Measurements from ENCODE around the gene TNFRSF8.
"Not testable (repeated sequence)": the region's sequence is repeated elsewhere in the genome, so short reads cannot be mapped to it uniquely, and the experiment has no call there.

Gene TNFRSF8

DNA sequence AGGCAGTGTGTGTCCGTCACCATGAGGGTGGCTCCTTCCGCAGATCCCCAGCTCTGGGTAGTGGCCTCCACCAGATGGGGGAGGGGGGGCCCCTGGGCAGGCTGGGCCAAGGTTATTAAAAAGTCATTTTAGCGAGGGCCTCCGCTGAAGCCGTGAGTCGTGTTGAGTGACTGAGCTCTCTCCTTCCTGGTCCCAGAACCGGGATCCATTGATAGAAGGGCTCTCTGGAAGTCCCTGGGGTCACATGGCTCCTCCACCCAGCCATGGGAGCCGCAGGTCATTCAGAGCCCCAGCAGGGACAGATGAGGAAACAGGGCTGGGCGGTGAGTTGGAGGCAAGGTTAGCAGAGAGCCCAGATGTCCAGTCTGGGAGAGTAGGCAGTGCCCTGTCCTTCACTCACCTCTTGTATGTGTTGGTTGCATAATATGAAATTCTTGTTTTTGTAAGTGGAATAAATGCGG is 30.9 kb upstream of the TNFRSF8 start:
- no peaks in the 10 kb centered on the region for H3K4me1 Mint-ChIP-seq
- H3K9me3 Mint-ChIP-seq = no peaks in the 10 kb centered on the region
- ATAC-seq = no peak
- H3K27me3 Mint-ChIP-seq = no peaks in the 10 kb centered on the region
- H3K4me3 Mint-ChIP-seq = no peak overlapping the region
- H3K27ac Mint-ChIP-seq = no peak overlapping the region
- peaks cover 7% of the 10 kb centered on the region for H3K36me3 Mint-ChIP-seq (ENCODE audit: low read depth)
- DNase-seq = no peak

DNA sequence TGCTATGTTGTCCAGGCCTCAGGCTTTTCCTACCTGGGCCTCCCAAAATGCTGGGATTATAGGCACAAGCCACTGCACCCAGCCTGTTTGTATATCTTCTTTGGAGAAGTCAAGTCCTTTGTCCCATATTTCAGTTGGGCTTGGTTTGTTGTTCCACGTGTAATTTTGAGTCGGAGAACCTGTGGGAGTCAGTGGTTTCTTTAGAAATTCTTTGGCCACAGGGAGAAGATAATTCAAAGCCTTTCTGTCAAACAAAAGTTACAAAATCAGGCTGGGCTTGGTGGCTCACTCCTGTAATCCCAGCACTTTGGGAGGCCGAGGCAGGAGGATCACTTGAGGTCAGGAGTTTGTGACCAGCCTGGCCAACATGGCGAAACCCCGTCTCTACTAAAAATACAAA is 29.7 kb upstream of the TNFRSF8 start:
- not testable (repeated sequence) for H3K36me3 Mint-ChIP-seq (ENCODE audit: low read depth); H3K27ac Mint-ChIP-seq; ATAC-seq; H3K9me3 Mint-ChIP-seq; H3K27me3 Mint-ChIP-seq; DNase-seq; H3K4me3 Mint-ChIP-seq; H3K4me1 Mint-ChIP-seq

DNA sequence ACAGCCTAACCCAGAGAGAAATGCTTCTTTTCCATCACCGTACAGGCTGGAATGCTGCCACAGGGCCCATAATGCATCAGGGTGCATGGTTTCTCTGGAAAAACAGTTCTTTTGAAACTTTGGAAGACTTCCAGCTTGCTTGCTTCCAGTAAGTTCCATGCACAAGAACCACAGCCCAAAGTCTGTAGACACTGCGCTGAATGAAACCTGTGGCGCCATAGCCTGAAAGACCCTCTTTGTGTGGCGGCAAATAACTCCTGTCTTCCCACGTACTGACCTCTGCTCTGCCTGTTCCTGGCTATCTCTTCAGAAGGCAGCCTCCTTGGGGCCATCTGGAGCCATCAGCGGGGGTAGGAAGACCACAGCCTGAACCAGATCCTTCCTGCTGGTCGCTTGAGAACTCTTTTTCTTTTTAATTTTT is 28.7 kb upstream of the TNFRSF8 start:
- Mint-ChIP-seq H3K4me3 (no peak overlapping the region), H3K4me1 (peaks cover 13% of the 10 kb centered on the region), H3K36me3 (ENCODE audit: low read depth) (no peaks in the 10 kb centered on the region), H3K27ac (no peak overlapping the region), H3K27me3 (no peaks in the 10 kb centered on the region), H3K9me3 (no peaks in the 10 kb centered on the region)
- DNase-seq = no peak
- ATAC-seq = no peak

DNA sequence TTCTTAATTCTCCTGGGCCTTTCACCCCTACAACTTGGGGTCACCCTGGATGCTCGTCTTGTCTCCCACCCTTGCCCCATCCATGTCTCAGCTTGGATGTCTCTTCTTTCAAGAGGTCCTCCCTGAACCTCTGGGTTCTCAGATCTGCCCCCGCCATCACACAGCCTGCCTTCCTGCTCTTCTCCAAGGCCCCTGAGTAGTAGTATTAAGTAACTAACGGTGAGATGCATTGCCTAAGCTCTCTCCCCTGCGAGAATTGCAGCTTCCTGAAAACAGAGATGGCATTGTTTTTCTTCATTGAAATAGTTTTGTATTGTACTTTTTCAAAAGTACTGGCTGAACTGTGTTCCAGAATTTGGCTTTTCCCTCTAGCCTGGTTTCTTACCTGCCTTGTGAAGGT is 27.8 kb upstream of the TNFRSF8 start:
- Mint-ChIP-seq H3K4me1 (peaks cover 15% of the 10 kb centered on the region), H3K27ac (no peak overlapping the region), H3K4me3 (no peak overlapping the region), H3K27me3 (no peaks in the 10 kb centered on the region), H3K36me3 (ENCODE audit: low read depth) (no peaks in the 10 kb centered on the region), H3K9me3 (no peaks in the 10 kb centered on the region)
- DNase-seq (no peak), ATAC-seq (no peak)

DNA sequence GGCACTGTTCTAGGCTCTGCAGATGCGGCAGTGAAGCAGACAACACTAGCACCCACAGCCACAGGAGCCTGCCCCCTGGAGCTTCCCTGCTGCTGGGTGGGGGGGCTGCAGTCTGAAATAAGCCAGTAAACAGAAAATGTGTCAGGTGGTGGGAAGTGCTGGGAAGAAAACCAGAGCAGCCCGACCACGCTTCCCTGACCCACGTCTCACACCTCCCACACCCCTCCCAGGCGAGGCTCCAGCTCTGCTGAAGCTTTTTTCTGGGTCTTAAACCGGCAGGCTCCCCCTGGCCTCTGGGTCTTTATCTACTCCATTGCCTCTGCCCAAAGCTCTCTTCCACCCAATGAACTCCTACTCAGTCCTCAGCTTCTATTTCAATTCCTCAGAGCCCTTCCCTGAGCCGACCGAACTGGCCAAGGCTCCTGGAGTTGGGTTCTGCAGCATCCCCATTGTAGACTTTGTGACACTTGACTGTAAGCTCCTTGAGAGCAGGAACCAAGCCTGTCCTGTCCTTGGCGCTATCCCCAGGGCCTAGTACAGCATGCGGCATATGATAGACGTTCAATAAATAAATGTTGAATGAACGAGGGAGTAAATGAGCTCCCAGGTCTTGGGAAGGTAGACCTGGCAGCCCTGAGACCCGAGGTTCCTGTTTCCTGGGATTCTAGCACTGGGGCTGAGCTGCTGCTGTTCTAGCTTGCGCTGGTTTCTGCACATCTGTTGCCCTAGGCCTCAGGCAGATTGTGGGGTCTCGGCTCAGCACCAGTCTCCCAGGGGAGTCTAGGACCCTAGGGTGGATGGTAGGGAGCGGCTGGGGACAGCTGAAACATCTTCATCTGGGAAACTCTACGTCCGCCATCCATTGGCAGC is 25.4 kb upstream of the TNFRSF8 start:
- H3K4me1 Mint-ChIP-seq = peaks cover 18% of the 10 kb centered on the region
- no peak for ATAC-seq
- no peaks in the 10 kb centered on the region for H3K9me3 Mint-ChIP-seq
- no peaks in the 10 kb centered on the region for H3K36me3 Mint-ChIP-seq (ENCODE audit: low read depth)
- no peak overlapping the region for H3K4me3 Mint-ChIP-seq
- H3K27ac Mint-ChIP-seq = no peak overlapping the region
- no peak for DNase-seq
- H3K27me3 Mint-ChIP-seq = no peaks in the 10 kb centered on the region

DNA sequence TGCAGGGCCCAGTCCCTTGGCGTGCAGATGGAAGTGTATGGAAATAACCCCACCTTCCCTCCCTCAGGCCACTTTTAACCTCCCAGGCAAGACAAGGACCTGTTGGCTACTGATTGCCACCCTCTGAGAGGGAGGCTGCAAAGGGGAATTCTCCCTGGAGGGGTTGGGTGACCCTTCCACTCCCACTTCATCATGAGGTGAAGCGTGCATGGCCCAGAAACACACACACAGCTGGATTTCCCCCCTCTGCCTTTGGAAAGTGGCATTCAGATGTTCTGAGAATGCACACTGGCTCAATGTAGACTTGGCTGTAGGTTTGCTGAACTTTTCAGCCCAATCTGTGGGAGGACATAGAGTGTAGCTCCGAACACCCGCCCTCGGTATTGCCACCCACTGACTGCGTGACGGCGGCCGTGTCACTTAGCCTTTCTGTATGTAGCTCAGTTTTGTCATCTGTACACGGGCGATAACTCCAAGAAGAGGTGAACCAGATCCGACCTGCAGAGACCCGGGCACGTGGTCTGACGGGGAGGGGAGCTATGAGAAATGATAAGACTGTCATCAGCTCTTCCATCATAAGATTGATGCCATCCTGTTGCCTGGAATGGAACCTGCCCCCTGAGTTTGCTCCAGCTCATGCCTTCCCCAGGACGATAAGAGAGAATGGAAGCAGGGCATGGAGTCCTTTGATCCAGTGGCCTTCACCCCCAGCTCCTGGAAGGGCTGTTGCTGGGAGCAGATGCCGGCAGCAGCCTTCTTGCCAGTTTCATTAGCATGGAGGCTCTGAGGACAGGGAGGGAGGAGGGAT is 24.5 kb upstream of the TNFRSF8 start:
- Mint-ChIP-seq H3K9me3 (no peaks in the 10 kb centered on the region), H3K27me3 (no peaks in the 10 kb centered on the region), H3K36me3 (ENCODE audit: low read depth) (no peaks in the 10 kb centered on the region), H3K4me1 (peaks cover 18% of the 10 kb centered on the region), H3K4me3 (no peak overlapping the region), H3K27ac (no peak overlapping the region)
- DNase-seq = no peak
- ATAC-seq = no peak

DNA sequence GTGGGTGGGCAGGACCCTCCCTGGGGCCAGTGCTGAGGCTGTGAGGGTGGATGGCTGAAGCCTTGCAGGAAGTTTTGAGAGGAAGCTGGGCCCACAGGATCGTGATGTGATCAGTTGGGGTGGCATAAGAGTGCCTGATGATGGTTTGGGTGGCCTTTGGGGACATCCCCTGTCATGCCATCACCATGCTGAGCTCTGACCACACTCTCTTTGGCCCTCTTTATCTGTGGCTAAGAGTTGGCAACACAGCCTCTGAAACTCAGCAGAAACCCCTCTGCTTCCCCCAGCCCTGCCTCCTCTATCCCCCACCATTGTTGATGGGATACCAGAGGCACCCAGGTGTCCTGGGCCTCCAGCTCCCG is 24.0 kb upstream of the TNFRSF8 start:
- no peak for DNase-seq
- Mint-ChIP-seq H3K4me3 (no peak overlapping the region), H3K9me3 (no peaks in the 10 kb centered on the region), H3K36me3 (ENCODE audit: low read depth) (no peaks in the 10 kb centered on the region), H3K27me3 (peaks cover 2% of the 10 kb centered on the region), H3K4me1 (peaks cover 18% of the 10 kb centered on the region), H3K27ac (no peak overlapping the region)
- ATAC-seq = peak; percentile 27

DNA sequence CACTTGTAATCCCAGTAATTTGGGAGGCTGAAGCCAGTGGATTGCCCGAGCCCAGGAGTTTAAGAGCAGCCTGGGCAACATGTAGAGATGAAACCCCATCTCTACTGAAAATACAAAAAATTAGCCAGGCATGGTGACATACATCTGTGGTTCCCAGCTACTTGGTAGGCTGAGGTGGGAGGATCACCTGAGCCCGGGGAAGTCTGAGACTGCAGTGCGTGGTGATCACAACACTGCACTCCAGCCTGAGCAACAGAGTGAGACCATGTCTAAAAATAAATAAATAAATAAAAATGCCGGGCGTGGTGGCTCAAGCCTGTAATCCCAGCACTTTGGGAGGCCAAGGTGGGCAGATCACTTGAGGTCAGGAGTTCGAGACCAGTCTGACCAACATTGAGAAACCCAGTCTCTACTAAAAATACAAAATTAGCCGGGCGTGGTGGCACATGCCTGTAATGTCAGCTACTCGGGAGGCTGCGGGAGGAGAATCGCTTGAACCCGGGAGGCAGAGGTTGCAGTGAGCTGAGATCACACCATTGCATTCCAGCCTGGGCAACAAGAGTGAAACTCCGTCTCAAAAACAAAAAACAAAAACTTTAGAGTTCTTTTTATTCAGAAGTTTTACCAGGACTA is 23.2 kb upstream of the TNFRSF8 start:
- ATAC-seq; H3K36me3 Mint-ChIP-seq (ENCODE audit: low read depth); H3K9me3 Mint-ChIP-seq; H3K27ac Mint-ChIP-seq; H3K27me3 Mint-ChIP-seq; DNase-seq; H3K4me3 Mint-ChIP-seq: not testable (repeated sequence)
- H3K4me1 Mint-ChIP-seq = peaks cover 18% of the 10 kb centered on the region

DNA sequence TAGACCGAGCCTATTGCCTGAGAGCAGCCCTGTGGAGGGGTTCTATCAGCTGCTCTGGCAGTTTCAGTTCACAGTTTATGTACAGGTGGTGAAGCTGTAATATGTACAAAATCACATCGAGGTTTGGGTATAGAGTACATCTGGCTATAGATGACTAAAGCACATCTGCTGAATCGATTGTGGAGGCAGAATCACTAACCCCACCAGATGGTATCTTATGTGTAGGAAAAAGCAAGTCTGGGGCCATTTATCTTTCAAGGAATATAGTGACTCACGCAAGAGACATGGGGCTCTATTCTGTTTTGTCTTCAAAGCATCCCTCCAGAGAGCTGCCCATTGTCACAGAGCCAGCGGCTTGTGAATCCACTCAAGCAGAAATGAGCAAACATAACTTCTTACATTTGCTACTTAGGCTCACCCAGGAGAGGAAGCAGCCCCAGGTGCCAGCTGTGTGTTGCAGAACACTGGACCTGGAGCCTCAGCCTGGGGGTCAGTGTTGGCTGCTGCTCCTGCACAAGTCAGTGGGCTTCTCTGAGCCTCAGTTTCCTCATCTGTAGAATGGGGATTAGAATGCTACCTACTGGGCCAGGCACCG is 22.5 kb upstream of the TNFRSF8 start:
- no peaks in the 10 kb centered on the region for H3K9me3 Mint-ChIP-seq
- ATAC-seq (peak; percentile 87), DNase-seq (no peak)
- peaks cover 14% of the 10 kb centered on the region for H3K27me3 Mint-ChIP-seq
- no peak overlapping the region for H3K27ac Mint-ChIP-seq
- no peak overlapping the region for H3K4me3 Mint-ChIP-seq
- H3K36me3 Mint-ChIP-seq (ENCODE audit: low read depth) = no peaks in the 10 kb centered on the region
- peaks cover 20% of the 10 kb centered on the region for H3K4me1 Mint-ChIP-seq

DNA sequence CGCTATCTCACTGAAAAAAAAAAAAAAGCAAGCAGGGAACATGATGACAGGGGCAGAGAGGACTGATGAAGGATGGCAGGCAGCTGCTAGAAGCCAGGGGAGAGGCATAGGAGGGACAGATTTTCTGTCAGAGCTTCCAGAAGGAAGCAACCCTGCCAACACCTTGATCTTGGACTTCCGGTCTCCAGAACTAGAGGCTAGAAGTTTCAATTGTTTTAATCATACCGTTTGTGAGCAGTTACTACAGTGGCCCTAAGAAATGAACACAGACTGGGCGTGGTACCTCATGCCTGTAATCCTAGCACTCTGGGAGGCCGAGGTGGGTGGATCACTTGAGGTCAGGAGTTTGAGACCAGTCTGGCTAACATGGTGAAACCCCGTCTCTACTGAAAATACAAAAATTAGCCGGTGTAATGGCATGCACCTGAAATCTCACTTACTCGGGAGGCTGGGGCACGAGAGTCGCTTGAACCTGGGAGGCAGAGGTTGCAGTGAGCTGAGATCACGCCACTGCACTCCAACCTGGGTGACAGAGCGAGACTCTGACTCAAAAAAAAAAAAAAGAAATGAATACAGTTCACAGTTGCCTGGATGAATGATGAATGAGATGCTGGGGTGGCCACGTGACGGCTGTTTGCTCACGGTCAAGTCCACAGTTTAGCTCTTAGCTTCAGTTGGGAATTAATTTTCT is 18.8 kb upstream of the TNFRSF8 start:
- not testable (repeated sequence) for DNase-seq; H3K9me3 Mint-ChIP-seq; H3K36me3 Mint-ChIP-seq (ENCODE audit: low read depth); H3K4me3 Mint-ChIP-seq; ATAC-seq; H3K27ac Mint-ChIP-seq
- H3K4me1 Mint-ChIP-seq = peaks cover 11% of the 10 kb centered on the region
- H3K27me3 Mint-ChIP-seq = peaks cover 16% of the 10 kb centered on the region

DNA sequence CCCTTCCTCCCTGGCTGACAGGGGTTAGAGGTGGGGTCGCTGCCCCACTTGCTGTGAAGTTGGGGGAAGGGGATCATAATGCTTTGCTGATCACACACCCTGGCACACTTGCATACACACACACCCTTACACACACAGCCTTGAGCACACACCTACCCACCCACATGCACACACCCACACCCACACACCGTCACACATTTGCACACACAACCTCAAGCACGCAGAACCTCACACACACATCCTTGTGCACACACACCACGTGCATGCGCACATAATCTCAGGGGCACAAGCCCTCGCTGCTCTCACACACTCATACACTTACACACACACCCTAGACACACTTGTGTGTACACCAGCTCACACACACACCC is 16.4 kb upstream of the TNFRSF8 start:
- peaks cover 7% of the 10 kb centered on the region for H3K4me1 Mint-ChIP-seq
- DNase-seq (no peak), ATAC-seq (no peak)
- H3K4me3 Mint-ChIP-seq = no peak overlapping the region
- peaks cover 20% of the 10 kb centered on the region for H3K27me3 Mint-ChIP-seq
- H3K36me3 Mint-ChIP-seq (ENCODE audit: low read depth) = no peaks in the 10 kb centered on the region
- no peak overlapping the region for H3K27ac Mint-ChIP-seq
- H3K9me3 Mint-ChIP-seq = no peaks in the 10 kb centered on the region

DNA sequence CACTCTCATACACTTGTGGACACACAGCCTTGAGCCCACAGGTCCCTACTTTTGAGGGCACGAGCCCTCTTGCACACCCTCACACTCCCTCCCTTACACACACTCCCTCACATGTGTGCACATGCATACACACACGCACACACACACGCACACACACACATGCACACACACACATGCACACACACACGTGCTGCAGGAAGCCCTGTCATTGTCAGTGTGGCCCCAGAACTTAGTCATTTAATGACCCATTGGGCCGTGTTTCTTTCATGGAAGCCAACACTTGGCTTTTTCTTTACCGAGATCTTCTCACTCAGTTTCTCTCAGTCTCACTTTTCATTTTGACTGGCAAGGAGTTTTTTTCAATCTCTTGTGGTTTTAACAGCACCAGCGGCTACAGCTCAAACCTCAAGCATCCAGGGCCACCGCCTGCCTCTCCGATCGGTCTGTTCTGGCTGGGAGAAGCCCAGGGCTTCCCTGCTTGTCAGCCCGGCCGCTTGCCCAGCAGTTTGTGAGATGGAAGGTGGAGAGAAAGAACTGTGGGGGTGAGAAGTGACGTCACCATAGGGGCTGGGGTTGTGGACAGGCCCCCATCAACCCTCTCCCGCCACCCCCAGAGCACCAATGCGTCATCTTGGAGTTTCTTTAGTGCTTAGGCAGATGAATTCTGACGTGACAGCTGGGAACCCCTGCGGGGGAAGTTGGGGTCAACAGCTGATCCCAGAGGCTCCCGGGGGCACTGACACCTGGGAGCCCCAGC is 15.8 kb upstream of the TNFRSF8 start:
- no peak overlapping the region for H3K4me3 Mint-ChIP-seq
- ATAC-seq (peak; percentile 81), DNase-seq (peak; percentile 68)
- no peak overlapping the region for H3K27ac Mint-ChIP-seq
- peaks cover 21% of the 10 kb centered on the region for H3K27me3 Mint-ChIP-seq
- no peaks in the 10 kb centered on the region for H3K9me3 Mint-ChIP-seq
- no peaks in the 10 kb centered on the region for H3K36me3 Mint-ChIP-seq (ENCODE audit: low read depth)
- peaks cover 13% of the 10 kb centered on the region for H3K4me1 Mint-ChIP-seq

DNA sequence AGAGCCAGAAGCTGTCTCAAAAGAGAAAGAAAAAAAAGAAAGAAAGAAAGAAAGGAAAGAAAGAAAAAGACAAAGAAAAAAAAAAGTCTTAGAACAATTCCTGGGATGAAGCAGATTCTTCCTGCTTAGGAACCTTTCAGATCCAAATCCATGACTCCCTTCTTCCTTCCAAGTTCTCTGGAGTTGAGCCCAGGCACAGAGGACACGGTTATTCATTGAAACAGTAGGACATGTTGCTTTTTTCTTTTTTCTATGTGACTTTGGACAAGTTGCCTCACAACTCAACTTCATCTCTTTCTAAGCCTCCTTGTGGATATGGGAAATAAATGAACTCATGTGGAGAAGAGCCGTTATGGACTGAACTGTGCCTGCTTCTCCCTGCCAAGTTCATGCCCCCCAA is 14.7 kb upstream of the TNFRSF8 start:
- ATAC-seq (no peak), DNase-seq (no peak)
- no peaks in the 10 kb centered on the region for H3K36me3 Mint-ChIP-seq (ENCODE audit: low read depth)
- H3K4me1 Mint-ChIP-seq = peaks cover 18% of the 10 kb centered on the region
- H3K27me3 Mint-ChIP-seq = peaks cover 29% of the 10 kb centered on the region
- no peak overlapping the region for H3K27ac Mint-ChIP-seq
- H3K4me3 Mint-ChIP-seq = no peak overlapping the region
- H3K9me3 Mint-ChIP-seq = no peaks in the 10 kb centered on the region

Data from activated naive CD8-positive, alpha-beta T cell treated with anti-CD3 and anti-CD28 coated beads, Interleukin-2, amount 50 U/mL, for 24 hours (primary cell).